ENCODE measurements around the gene CMTM7.
"Not testable (repeated sequence)": the region's sequence is repeated elsewhere in the genome, so short reads cannot be mapped to it uniquely, and the experiment has no call there.

- peak; percentile 14 for TF ChIP-seq EZH2 (IDR thresholded peaks at IDR 0.05)
- not testable (repeated sequence) for TF ChIP-seq EZH2phosphoT487, CTCF (IDR thresholded peaks at IDR 0.05)
These were observed 69.3 kb downstream of the CMTM7 start for GRCh38 chr3:32460817-32461496.

Measured in neural progenitor cell (in vitro differentiated cells).